Nephron progenitor cell (in vitro differentiated cells): Measurements from ENCODE around the gene DUSP14.

Experiments used
- DNase-seq: peaks from one replicate; pipeline ENCODE4 v3.0.0; 2021
- H3K27ac Mint-ChIP-seq: 2 replicates; pipeline ENCODE4 v1.8.0; 2021; ENCODE audit warnings: mild to moderate bottlenecking, moderate library complexity, mixed read lengths
- H3K27me3 Mint-ChIP-seq: 2 replicates; pipeline ENCODE4 v1.8.0; 2021; ENCODE audit warnings: mild to moderate bottlenecking, low read depth, mixed read lengths; ENCODE audit not compliant: poor library complexity
- H3K36me3 Mint-ChIP-seq: 2 replicates; pipeline ENCODE4 v1.8.0; 2021; ENCODE audit warnings: low read depth, mixed read lengths
- H3K4me1 Mint-ChIP-seq: 2 replicates; pipeline ENCODE4 v1.8.0; 2021; ENCODE audit warnings: mixed read lengths
- H3K4me3 Mint-ChIP-seq: 2 replicates; pipeline ENCODE4 v1.8.0; 2021; ENCODE audit warnings: mild to moderate bottlenecking, moderate library complexity, mixed read lengths
- H3K9me3 Mint-ChIP-seq: 2 replicates; pipeline ENCODE4 v1.8.0; 2021; ENCODE audit warnings: mild to moderate bottlenecking, moderate library complexity, mixed read lengths
- TF ChIP-seq, protein P1 (sequence below): fragments of 200-600 bp; sonication (generic); IDR thresholded peaks from 2 replicates; pipeline ENCODE4 v1.5.0; 2021; ENCODE audit warnings: antibody characterized with exemption

The DUSP14 gene

DNA sequence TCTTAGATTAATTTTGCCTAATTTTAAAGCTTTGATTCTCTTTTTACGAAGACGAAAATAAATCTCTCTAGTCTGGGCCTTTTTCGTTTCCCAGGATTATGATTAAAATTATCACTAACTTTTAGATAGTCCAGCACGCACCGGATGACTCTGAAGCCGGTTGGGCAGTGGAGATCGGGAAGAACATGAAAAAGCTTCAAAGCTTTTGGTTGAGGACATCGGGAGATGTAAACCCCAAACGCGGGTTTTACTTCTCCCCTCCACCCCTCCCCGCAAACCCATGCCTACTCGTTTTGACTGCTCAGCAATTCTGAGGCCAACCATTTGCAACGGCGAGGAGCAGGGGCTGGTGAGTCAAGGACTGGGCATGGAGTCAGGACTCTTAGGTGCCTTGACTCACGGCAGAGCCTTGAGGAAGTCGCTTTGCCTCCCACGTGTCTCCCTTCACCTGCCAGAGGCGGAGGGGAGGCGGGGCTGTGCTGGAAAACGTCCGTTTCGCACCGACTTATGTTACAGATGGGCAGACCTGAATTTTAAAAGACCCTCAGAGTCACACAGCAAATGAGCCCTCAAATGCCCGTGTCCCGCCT lies 989 bp upstream of the DUSP14 start:
- H3K4me1 Mint-ChIP-seq, result peaks cover 44% of the 10 kb centered on the region

DNA sequence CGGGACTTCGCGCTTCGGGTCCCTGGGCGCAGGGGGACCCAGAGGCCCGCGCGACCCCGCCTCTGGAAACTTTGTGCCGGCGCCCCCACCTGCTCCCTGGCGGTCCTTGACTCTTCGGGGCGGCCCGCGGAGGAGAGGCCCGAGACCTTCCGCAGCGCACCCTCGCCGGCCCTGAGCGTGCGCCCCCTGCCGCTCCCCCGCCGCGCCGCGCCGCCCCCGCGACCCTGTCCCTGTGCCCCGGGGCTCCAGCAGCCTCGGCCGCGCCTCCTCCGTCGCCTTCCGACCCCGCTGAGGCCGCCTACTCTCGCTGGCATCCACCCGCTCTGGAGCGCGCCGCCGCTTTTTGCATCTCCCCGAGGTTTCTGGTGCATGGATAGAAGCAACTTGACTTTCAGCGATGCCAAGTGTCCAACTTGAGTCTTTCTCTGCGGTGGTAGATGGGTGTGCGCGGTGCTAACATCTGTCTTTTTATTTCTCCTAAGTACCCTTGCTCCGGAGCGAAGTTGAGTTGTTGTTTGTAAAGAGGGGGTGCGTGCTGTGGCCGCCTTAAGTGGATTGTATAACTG lies 414 bp downstream of the DUSP14 start:
- peak overlapping the region; percentile 95 for H3K4me3 Mint-ChIP-seq

More for the DNA sequence above, 989 bp upstream of the DUSP14 start:
- TF ChIP-seq, protein P1, sequence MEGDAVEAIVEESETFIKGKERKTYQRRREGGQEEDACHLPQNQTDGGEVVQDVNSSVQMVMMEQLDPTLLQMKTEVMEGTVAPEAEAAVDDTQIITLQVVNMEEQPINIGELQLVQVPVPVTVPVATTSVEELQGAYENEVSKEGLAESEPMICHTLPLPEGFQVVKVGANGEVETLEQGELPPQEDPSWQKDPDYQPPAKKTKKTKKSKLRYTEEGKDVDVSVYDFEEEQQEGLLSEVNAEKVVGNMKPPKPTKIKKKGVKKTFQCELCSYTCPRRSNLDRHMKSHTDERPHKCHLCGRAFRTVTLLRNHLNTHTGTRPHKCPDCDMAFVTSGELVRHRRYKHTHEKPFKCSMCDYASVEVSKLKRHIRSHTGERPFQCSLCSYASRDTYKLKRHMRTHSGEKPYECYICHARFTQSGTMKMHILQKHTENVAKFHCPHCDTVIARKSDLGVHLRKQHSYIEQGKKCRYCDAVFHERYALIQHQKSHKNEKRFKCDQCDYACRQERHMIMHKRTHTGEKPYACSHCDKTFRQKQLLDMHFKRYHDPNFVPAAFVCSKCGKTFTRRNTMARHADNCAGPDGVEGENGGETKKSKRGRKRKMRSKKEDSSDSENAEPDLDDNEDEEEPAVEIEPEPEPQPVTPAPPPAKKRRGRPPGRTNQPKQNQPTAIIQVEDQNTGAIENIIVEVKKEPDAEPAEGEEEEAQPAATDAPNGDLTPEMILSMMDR, result no peak
- H3K4me3 Mint-ChIP-seq, result peak overlapping the region; percentile 90
- DNase-seq, result peak; percentile 39
- H3K27ac Mint-ChIP-seq, result no peak overlapping the region
- peaks cover 39% of the 10 kb centered on the region for H3K27me3 Mint-ChIP-seq
- H3K9me3 Mint-ChIP-seq, result no peaks in the 10 kb centered on the region
- no peaks in the 10 kb centered on the region for H3K36me3 Mint-ChIP-seq

DNA sequence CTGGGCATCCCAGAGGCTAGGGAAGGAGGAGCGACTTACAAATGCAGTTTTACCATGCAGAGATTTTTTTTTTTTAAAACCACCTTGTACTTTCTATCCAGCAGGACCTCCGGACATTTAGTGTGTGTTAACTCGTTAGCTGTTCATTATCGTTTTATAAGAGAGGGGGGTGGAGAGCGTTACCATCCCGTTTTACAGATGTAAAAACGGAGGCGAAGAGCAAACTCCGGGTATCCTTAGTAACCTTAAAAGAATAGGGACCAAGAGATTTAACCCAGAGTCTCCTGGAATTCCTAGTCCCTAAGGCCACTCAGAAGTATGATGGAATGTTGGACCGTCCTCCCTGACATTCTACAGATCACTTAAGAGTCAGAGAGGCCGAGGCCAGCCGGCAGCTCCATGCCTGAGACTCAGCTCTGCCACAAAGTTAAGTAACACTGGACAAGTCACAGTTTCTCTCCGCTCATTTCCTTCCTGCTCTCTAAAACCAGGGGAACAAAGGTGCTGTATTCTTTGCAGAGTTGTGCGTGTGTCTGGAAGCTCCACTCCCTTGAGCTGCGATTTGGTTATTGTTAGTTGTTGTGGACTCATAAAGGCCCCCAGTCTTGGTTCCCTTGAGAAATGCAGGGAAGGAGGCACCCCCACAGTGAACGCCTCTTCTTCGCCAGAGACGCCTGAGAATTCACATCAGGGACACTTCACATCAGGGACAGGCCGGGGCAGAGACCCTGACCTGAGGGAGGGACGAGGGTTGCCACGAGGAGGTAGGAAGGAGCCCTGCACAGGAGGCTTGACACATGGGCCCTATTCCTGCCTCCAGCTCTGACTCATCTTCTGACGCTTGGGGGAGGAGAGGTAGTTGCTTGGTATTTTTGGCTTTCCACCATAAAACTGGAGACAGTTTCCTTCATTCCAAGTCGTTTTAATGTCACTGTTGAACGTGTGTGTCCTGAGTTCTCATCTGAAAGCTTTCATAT lies 1.2 kb downstream of the DUSP14 start:
- Mint-ChIP-seq H3K27me3 (peaks cover 39% of the 10 kb centered on the region), H3K27ac (peak overlapping the region; percentile 86)

More for the DNA sequence above, 414 bp downstream of the DUSP14 start:
- Mint-ChIP-seq H3K27me3 (peaks cover 39% of the 10 kb centered on the region), H3K9me3 (no peaks in the 10 kb centered on the region), H3K4me1 (peaks cover 51% of the 10 kb centered on the region), H3K36me3 (no peaks in the 10 kb centered on the region), H3K27ac (peak overlapping the region; percentile 86)
- DNase-seq, result peak; percentile 87
- TF ChIP-seq, protein P1, result peak; percentile 30

DNA sequence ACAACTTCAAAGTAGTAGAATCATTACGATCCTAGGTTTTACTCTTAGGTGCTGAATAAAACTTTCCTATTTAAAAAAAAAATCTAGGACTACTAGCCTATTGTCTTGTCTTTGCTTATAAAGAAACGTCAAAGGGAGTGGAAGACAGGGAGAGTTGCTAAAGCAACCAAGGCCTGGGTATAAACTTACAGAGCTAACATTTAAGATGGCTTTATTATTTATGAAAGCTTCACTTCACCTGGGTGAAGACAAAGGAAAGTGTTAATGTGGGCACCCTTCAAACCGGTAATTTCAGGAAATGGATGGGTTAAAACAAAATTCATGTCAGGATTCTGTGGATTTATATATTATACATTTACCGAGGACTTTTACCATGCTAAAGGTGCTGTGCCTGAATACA lies 2.5 kb downstream of the DUSP14 start:
- Mint-ChIP-seq H3K27ac (peak overlapping the region; percentile 42), H3K9me3 (no peaks in the 10 kb centered on the region), H3K4me3 (peak overlapping the region; percentile 95), H3K4me1 (peaks cover 54% of the 10 kb centered on the region), H3K27me3 (peaks cover 28% of the 10 kb centered on the region), H3K36me3 (no peaks in the 10 kb centered on the region)
- TF ChIP-seq, protein P1, result no peak
- no peak for DNase-seq

More for the DNA sequence above, 1.2 kb downstream of the DUSP14 start:
- DNase-seq, result peak; percentile 34
- no peaks in the 10 kb centered on the region for H3K36me3 Mint-ChIP-seq
- H3K4me3 Mint-ChIP-seq, result peak overlapping the region; percentile 95
- H3K4me1 Mint-ChIP-seq, result peaks cover 54% of the 10 kb centered on the region
- H3K9me3 Mint-ChIP-seq, result no peaks in the 10 kb centered on the region
- TF ChIP-seq, protein P1, result no peak

DNA sequence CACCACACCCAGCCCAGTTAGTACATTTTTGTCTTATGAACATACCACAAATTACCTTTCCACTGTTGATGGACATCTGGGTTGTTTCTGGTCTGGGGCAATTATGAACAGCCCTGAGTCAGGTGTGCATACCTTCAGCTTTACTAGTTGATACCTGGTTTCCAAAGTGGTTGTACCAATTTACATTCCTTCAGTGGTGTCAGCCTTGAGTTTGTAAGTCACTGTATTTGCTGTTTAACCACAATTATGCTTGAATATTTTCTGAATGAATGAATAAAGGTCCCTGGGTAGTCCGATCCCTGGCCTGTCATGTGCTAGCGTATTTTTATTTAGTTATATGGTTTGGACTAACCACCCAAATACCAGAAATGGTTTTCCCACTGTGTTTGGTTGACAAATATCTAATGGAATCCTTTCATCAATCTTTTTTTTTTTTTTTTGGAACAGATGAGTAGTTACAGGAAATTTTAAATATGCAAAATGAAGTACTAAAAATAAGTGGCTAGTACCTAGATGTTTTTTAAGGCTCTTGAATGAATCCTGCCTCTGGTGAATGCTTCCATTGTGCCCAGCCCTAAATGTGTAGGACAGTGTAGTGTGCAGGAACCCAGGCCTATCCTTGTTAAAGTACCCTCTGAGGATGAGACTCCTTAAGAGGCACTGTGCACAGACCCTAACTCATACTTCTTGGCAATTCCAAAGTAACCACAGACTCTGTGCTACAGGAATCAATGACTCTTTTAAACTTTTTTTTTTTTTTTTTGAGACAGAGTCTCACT lies 3.7 kb downstream of the DUSP14 start:
- peaks cover 5% of the 10 kb centered on the region for H3K36me3 Mint-ChIP-seq
- H3K27ac Mint-ChIP-seq, result no peak overlapping the region
- TF ChIP-seq, protein P1, result no peak
- peaks cover 47% of the 10 kb centered on the region for H3K4me1 Mint-ChIP-seq
- no peak for DNase-seq
- peaks cover 15% of the 10 kb centered on the region for H3K27me3 Mint-ChIP-seq
- H3K4me3 Mint-ChIP-seq, result no peak overlapping the region
- no peaks in the 10 kb centered on the region for H3K9me3 Mint-ChIP-seq
